Naive thymus-derived CD8-positive, alpha-beta T cell (primary cell): Measurements from ENCODE around the gene HIVEP1. TPM values are rescaled to one million over a fixed set of nuclear protein-coding genes. Genes with fewer than 3 reads are reported as not detected.
A peak's percentile ranks its signal among the peaks of the same experiment; 100 is the strongest.

Experiments
- ATAC-seq, 2 donors: fragments of 150-1000 bp; cut with Tn5 transposase in 1 of 2; sonication (Bioruptor Pico), chemical (Tn5 transposase) in 1 of 2; 1 replicate in 1 of 2; 2 replicates in 1 of 2; pipeline ENCODE4 v1.10.0; 2021; ENCODE audit warnings: mild to moderate bottlenecking in 2 of 2, moderate library complexity in 2 of 2
- POLR2A ChIA-PET: fragments of 350-600 bp; sonication (Branson Sonifier 250); formaldehyde crosslinking; loops from one replicate; lab custom pipeline; 2021; ENCODE audit warnings: antibody characterized with exemption; lab: Charles Lee
- DNase-seq, 10 donors: peaks; one replicate each; pipeline versions ENCODE4 v3.0.0 to v3.0.0-alpha.2; 2020 to 2022
- H3K27ac Mint-ChIP-seq, 10 donors: one replicate each; pipeline ENCODE4 v1.8.0; 2020 to 2022; ENCODE audit warnings: mild to moderate bottlenecking in 10 of 10, mixed read lengths in 10 of 10, moderate library complexity in 4 of 10, inconsistent platforms in 1 of 10
- H3K27me3 Mint-ChIP-seq, 5 donors: one replicate each; pipeline ENCODE4 v1.8.0; 2021 to 2022; ENCODE audit warnings: mixed read lengths in 5 of 5
- H3K36me3 Mint-ChIP-seq, 3 donors: one replicate each; pipeline ENCODE4 v1.8.0; 2020 to 2022; ENCODE audit warnings: mixed read lengths in 3 of 3, mild to moderate bottlenecking in 2 of 3, inconsistent platforms in 1 of 3
- H3K4me1 Mint-ChIP-seq, 4 donors: one replicate each; pipeline ENCODE4 v1.8.0; 2021 to 2022; ENCODE audit warnings: mixed read lengths in 4 of 4
- H3K4me3 Mint-ChIP-seq, 10 donors: one replicate each; pipeline ENCODE4 v1.8.0; 2020 to 2022; ENCODE audit warnings: mild to moderate bottlenecking in 10 of 10, mixed read lengths in 10 of 10, moderate library complexity in 6 of 10, inconsistent platforms in 1 of 10
- H3K9me3 Mint-ChIP-seq, 9 donors: one replicate each; pipeline ENCODE4 v1.8.0; 2020 to 2022; ENCODE audit warnings: mixed read lengths in 9 of 9, mild to moderate bottlenecking in 3 of 9, inconsistent platforms in 1 of 9, moderate library complexity in 1 of 9
- polyA plus RNA-seq, 3 donors: library from polyadenylated mRNA; unstranded; fragments of 300-500 nt; fragmentation: Illumina TruSeq; gene quantifications; one replicate each; pipeline ENCODE4 v1.2.3, GENCODE V29; 2021
- total RNA-seq, 8 experiments: library from RNA in 2 of 8; stranded (reverse) in 2 of 8; gene quantifications; one replicate each; pipeline ENCODE4 v1.2.3 and lab custom pipeline; 2021 to 2026

HIVEP1 gene
- total and polyA plus RNA-seq, 5 experiments from 2014 or later = 6.5 to 32.6 (median 12.6) TPM

GRCh38 chr6:11975353-11975977 is 36.6 kb upstream of the HIVEP1 start:
- POLR2A ChIA-PET = interaction anchor here (1.2 kb wide), 1 partner anchor 32 kb away, joined by 4 read pairs; no protein-coding TSS in a partner anchor
- Mint-ChIP-seq H3K27me3 (no peaks in the 10 kb centered on the region), H3K4me3 (peak overlapping the region; percentile 5 to 67 (median 32)), H3K36me3 (no peaks in the 10 kb centered on the region), H3K4me1 (peaks cover 15 to 42% (median 24%) of the 10 kb centered on the region in 4 donors), H3K27ac (peak overlapping the region in 8 of 10 donors; percentile 9 to 65 (median 30)), H3K9me3 (no peaks in the 10 kb centered on the region)
- peak; percentile 66 to 76 for ATAC-seq
- peak in 5 of 10 donors; percentile 1 to 18 (median 8) for DNase-seq

GRCh38 chr6:11976489-11976888 is 35.6 kb upstream of the HIVEP1 start:
- DNase-seq = no peak
- Mint-ChIP-seq H3K4me1 (peaks cover 15 to 42% (median 24%) of the 10 kb centered on the region in 4 donors), H3K4me3 (peak overlapping the region in 2 of 10 donors; percentile 0 to 19), H3K9me3 (no peaks in the 10 kb centered on the region), H3K27ac (peak overlapping the region in 4 of 10 donors; percentile 9 to 49 (median 24)), H3K36me3 (no peaks in the 10 kb centered on the region), H3K27me3 (no peaks in the 10 kb centered on the region)
- POLR2A ChIA-PET = no interaction called here
- no peak for ATAC-seq

- peak overlapping the region in 1 of 10 donors; percentile 21 for H3K27ac Mint-ChIP-seq
- POLR2A ChIA-PET = no interaction called here
- no peaks in the 10 kb centered on the region for H3K9me3 Mint-ChIP-seq
Observed at GRCh38 chr6:11977193-11977592, 34.9 kb upstream of the HIVEP1 start.

GRCh38 chr6:11977738-11978137 is 34.4 kb upstream of the HIVEP1 start:
- POLR2A ChIA-PET = no interaction called here
- Mint-ChIP-seq H3K27me3 (no peaks in the 10 kb centered on the region), H3K4me1 (peaks cover 15 to 35% (median 24%) of the 10 kb centered on the region in 4 donors), H3K27ac (peak overlapping the region in 1 of 10 donors; percentile 82), H3K36me3 (no peaks in the 10 kb centered on the region), H3K9me3 (no peaks in the 10 kb centered on the region), H3K4me3 (no peak overlapping the region)
- DNase-seq (no peak), ATAC-seq (no peak)

More at GRCh38 chr6:11977193-11977592, 34.9 kb upstream of the HIVEP1 start:
- Mint-ChIP-seq H3K36me3 (no peaks in the 10 kb centered on the region), H3K4me1 (peaks cover 15 to 37% (median 24%) of the 10 kb centered on the region in 4 donors), H3K4me3 (no peak overlapping the region), H3K27me3 (no peaks in the 10 kb centered on the region)
- DNase-seq (no peak), ATAC-seq (no peak)

GRCh38 chr6:11978169-11978987 is 33.7 kb upstream of the HIVEP1 start:
- Mint-ChIP-seq H3K36me3 (no peaks in the 10 kb centered on the region), H3K9me3 (no peaks in the 10 kb centered on the region), H3K27ac (peak overlapping the region in 9 of 10 donors; percentile 8 to 82 (median 58)), H3K27me3 (no peaks in the 10 kb centered on the region), H3K4me1 (peaks cover 15 to 35% (median 24%) of the 10 kb centered on the region in 4 donors), H3K4me3 (peak overlapping the region in 5 of 10 donors; percentile 5 to 57 (median 34))
- peak in 1 of 10 donors; percentile 29 for DNase-seq
- POLR2A ChIA-PET = no interaction called here
- peak in 1 of 2 donors; percentile 61 for ATAC-seq

GRCh38 chr6:11979866-11980265 is 32.2 kb upstream of the HIVEP1 start:
- Mint-ChIP-seq H3K36me3 (no peaks in the 10 kb centered on the region), H3K4me1 (peaks cover 14 to 33% (median 19%) of the 10 kb centered on the region in 4 donors), H3K27ac (no peak overlapping the region), H3K9me3 (no peaks in the 10 kb centered on the region), H3K4me3 (no peak overlapping the region), H3K27me3 (no peaks in the 10 kb centered on the region)
- ATAC-seq (no peak), DNase-seq (no peak)
- POLR2A ChIA-PET = no interaction called here

GRCh38 chr6:11983306-11983705 is 28.8 kb upstream of the HIVEP1 start:
- no peak overlapping the region for H3K4me3 Mint-ChIP-seq
- H3K36me3 Mint-ChIP-seq = no peaks in the 10 kb centered on the region
- H3K9me3 Mint-ChIP-seq = no peaks in the 10 kb centered on the region
- no peak for ATAC-seq
- H3K27ac Mint-ChIP-seq = no peak overlapping the region
- DNase-seq = no peak
- peaks cover under 1 to 5% (median 2%) of the 10 kb centered on the region in 4 donors for H3K4me1 Mint-ChIP-seq
- H3K27me3 Mint-ChIP-seq = no peaks in the 10 kb centered on the region
- POLR2A ChIA-PET = no interaction called here

GRCh38 chr6:11987386-11987785 is 24.7 kb upstream of the HIVEP1 start:
- no peak for ATAC-seq
- H3K4me1 Mint-ChIP-seq = peaks cover 0 to 1% (median 0%) of the 10 kb centered on the region in 4 donors
- POLR2A ChIA-PET = no interaction called here
- H3K9me3 Mint-ChIP-seq = no peaks in the 10 kb centered on the region
- H3K36me3 Mint-ChIP-seq = no peaks in the 10 kb centered on the region
- H3K27ac Mint-ChIP-seq = no peak overlapping the region
- no peaks in the 10 kb centered on the region for H3K27me3 Mint-ChIP-seq
- H3K4me3 Mint-ChIP-seq = no peak overlapping the region
- no peak for DNase-seq

GRCh38 chr6:11989386-11989785 is 22.7 kb upstream of the HIVEP1 start:
- POLR2A ChIA-PET = no interaction called here
- Mint-ChIP-seq H3K36me3 (no peaks in the 10 kb centered on the region), H3K27me3 (no peaks in the 10 kb centered on the region), H3K4me3 (no peak overlapping the region), H3K27ac (no peak overlapping the region), H3K9me3 (no peaks in the 10 kb centered on the region), H3K4me1 (peaks cover 0 to 6% (median 3%) of the 10 kb centered on the region in 4 donors)
- ATAC-seq (no peak), DNase-seq (no peak)

GRCh38 chr6:11992086-11992485 is 20.0 kb upstream of the HIVEP1 start:
- ATAC-seq = no peak
- Mint-ChIP-seq H3K36me3 (peaks cover 0 to 2% (median 0%) of the 10 kb centered on the region in 3 donors), H3K4me1 (peaks cover 0 to 6% (median 3%) of the 10 kb centered on the region in 4 donors), H3K27ac (no peak overlapping the region), H3K4me3 (no peak overlapping the region), H3K27me3 (no peaks in the 10 kb centered on the region), H3K9me3 (no peaks in the 10 kb centered on the region)
- DNase-seq = no peak
- POLR2A ChIA-PET = interaction anchor here (0.6 to 1.4 kb wide), 3 partner anchors 9 to 49 kb away, joined by 4 to 7 read pairs (median 4); no protein-coding TSS in a partner anchor

GRCh38 chr6:11994875-11995461 is 17.1 kb upstream of the HIVEP1 start:
- Mint-ChIP-seq H3K27ac (no peak overlapping the region), H3K4me3 (no peak overlapping the region), H3K9me3 (no peaks in the 10 kb centered on the region), H3K27me3 (no peaks in the 10 kb centered on the region), H3K36me3 (peaks cover 0 to 2% (median 0%) of the 10 kb centered on the region in 3 donors), H3K4me1 (peaks cover 0 to 6% (median 4%) of the 10 kb centered on the region in 4 donors)
- ATAC-seq = no peak
- POLR2A ChIA-PET = no interaction called here
- no peak for DNase-seq

GRCh38 chr6:11996751-11997150 is 15.4 kb upstream of the HIVEP1 start:
- Mint-ChIP-seq H3K36me3 (peaks cover 0 to 2% (median 0%) of the 10 kb centered on the region in 3 donors), H3K27ac (no peak overlapping the region), H3K9me3 (no peaks in the 10 kb centered on the region), H3K4me3 (no peak overlapping the region), H3K27me3 (no peaks in the 10 kb centered on the region), H3K4me1 (peaks cover 0 to 6% (median 4%) of the 10 kb centered on the region in 4 donors)
- ATAC-seq (no peak), DNase-seq (no peak)
- POLR2A ChIA-PET = no interaction called here
